Stimulated activated CD4-positive, alpha-beta T cell treated with anti-CD3 and anti-CD28 coated beads, Interleukin-2, amount 100 ng/mL, for 48 hours (primary cell): ENCODE data around the gene ZNF33B.
A peak's percentile ranks its signal among the peaks of the same experiment; 100 is the strongest.
"Not testable (repeated sequence)": the region's sequence is repeated elsewhere in the genome, so short reads cannot be mapped to it uniquely, and the experiment has no call there.

Experiments used
- DNase-seq, 2 donors: peaks; one replicate each; pipeline ENCODE4 v3.0.0-alpha.2; 2020

The ZNF33B gene

DNA sequence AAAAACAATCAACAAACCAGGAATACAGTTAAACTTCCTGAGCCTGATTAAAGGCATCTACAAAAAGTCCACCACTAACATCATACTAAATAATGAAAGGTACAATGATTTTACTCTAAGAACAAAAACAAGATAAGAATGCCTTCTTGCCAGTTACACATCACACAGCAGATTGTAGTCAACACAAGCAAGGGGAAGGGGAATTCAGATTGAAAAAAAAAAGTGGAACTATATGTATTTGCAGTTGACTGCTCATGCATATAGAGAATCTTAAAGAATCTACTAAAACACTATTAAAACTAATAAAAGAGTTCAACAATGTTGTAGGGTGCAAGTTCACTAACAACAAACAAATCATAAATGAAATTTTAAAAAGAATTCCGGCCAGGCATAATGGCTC lies 28.5 kb downstream of the ZNF33B start:
- no peak for DNase-seq

DNA sequence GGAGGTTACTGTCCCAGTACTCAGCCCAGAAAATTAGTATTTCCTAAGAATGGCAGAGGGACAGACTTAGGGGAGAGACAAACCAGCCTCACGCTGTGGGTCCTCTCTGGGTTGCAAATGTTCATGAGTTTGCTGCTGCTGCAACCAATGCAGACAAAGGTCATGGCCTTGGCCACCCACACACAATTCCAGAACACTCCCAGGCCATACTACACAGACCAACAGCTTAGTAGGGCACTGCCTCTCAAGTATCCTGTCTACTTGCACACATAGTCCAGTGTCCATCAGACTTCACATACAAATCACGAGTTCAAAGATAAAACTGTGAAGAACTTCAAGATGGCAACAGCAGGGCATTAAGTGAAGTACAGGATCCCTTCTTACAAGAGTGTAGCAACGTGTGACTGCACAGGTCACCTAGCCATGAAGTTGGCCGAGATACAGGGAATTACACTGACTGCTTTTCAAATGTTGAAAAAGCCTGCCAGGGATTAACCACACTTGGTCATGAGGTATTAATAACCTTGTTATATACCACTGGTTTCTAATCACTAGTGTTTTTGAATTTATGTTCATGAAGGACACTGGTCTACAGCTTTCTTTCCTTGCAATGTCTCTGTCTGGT lies 40.0 kb downstream of the ZNF33B start:
- no peak for DNase-seq

DNA sequence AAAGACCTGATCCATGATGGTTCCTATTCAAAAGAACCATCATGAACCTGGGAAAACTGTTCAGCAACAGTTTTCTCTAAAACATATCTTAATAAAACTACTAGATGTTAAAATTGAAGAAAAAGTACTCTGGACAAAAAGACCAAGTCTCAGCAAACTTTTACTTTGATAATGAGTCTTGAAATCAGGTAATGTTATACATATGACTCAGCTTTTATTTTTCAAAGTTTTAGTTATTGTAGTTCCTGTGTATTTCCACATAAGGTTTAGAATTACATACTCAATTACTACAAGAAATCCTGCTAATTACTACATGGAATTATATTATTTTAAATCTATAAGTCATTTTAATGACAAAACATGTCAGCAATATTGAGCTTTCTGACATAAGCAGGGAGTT lies 42.2 kb downstream of the ZNF33B start:
- DNase-seq, result no peak

DNA sequence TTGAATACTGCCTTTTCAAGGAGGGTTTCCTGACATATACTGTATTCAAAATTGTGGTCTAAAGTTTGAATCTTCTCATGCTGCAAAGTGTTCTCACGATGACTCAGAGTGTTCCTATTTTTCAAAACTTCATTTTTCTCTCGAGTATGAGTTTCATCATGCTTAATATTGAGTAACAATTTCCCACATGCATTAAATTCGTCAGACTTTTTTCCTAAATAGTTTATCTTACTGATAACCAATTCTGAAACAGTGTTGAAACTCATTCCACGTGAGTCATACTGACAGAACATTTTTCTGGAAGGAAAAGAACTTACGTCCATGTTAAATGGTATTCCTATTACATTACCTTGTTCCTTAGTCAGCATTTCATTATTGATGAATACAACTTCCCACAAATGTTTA lies 44.1 kb downstream of the ZNF33B start:
- no peak for DNase-seq

DNA sequence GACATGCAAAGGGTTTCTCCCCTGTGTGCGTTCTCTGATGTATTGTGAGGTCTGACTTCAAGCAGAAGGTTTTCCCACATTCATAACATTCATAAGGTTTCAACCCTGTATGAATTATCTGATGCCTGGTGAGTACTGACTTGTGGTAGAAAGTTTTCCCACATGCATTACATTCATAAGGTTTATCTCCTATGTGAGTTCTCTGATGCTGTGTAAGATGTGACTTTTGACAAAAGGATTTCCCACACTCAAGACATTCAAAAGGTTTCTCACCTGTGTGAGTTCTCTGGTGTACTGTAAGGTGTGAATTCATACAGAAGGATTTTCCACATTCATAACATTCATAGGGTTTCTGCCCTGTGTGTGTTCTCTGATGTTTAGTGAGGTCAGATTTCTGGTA lies 45.1 kb downstream of the ZNF33B start:
- DNase-seq, result no peak

DNA sequence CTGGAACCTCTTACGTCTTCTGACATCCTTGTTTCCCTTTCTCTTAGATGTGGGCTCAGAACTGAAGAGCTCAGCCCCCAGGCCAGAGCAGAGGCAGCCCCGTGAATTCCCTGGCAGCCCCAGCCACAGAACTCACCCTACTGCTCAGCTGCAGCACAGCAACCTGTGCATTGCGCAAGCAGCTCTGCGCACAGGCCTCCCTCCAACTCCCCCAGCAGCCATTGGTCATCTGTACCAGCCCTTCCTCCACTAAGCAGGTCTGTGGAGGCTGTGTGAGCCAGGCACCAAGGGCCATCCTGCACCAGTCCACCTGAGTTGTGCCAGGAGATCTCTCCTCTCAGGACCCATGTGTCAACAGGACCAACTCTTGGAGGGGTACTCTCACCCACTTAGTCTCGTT lies 54.5 kb downstream of the ZNF33B start:
- no peak for DNase-seq

DNA sequence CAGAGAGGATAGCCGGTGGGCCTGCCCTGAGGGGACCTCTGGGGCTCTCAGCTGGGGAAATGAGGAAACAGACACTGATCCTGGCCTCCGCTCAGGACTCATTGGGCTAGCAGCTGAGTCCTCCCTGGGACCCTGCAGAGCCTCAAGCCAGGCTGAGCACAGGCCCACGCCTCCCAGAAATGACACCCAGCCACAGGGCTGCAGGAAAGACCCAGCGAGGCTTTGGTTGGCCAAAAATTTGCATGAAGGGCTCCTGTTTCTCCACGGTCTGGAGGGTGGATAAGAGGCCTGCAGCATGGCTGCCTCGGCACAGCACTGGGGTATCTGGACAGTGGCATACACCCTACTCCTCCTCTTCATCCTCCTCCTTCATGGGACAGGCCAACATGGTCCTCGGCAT lies 60.4 kb downstream of the ZNF33B start:
- no peak for DNase-seq

DNA sequence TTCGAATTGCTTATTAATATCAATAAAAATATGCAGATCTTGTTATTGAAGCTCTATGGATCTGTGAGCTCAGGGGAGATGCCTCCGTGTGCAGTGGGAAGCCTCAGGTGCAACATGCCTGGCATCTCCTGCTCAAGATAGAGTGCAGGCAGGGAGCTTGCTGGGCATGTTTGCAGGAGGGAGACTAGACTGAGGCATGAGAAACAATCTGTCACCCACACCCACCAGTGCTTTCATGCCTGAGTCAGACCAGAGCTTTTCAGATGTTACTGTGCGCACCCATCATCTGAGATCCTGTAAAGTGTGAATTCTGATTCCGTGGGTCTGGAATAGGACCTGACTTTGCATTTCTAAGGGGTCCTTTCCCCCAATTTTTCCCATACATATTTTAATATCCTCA lies 62.0 kb downstream of the ZNF33B start:
- DNase-seq, result no peak

DNA sequence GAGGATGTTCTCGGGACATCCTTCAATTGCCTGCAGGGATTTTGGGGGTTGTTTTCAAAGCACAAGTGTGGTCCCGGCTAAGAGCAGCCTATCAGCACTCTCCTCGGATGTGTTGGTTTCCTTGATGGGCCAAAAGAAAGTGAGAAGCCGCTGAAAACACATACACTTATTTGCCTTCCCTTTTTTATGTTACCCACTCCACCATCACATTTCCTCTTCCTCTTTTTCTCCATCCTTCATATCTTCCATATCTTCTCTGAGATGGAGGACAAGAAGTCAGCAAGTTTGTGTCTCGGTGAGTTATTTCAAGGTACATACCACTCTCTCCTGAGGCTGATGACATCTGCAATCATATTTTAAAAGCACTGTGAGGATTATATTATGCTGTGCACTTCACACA lies 64.0 kb downstream of the ZNF33B start:
- no peak for DNase-seq

DNA sequence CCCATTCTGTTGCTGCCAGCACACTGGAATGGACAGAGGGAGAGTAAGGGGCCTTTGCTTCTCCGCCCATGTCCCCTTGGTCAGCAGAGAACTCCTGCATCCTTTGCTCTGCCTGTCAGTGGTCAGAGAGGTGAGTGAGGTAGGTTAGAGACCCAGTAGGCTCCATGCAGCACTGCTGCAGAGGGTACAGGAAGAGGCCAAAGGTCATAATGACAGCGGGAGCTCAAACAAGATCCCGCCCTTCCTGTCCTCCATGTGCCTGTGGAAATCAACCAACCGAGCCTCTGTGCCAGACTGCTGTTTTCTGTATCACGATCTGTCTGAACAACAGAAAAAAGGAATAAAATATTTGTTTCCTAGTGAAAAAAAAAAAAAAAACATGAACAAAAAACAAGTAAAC lies 81.4 kb downstream of the ZNF33B start:
- no peak for DNase-seq

DNA sequence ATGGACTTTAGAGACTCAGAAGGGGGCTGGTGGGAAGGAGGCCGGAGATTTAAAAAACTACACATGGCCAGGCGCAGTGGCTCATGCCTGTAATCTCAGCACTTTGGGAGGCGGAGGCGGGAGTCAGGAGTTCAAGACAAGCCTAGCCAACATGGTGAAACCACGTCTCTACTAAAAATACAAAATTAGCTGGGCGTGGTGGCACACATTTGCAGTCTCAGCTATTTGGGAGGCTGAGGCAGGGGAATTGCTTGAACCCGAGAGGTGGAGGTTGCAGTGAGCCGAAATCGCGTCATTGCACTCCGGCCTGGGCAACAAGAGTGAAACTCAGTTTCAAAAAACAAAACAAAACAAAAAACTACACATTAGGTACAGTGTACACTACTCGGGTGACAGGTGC lies 84.8 kb downstream of the ZNF33B start:
- DNase-seq, result not testable (repeated sequence)

DNA sequence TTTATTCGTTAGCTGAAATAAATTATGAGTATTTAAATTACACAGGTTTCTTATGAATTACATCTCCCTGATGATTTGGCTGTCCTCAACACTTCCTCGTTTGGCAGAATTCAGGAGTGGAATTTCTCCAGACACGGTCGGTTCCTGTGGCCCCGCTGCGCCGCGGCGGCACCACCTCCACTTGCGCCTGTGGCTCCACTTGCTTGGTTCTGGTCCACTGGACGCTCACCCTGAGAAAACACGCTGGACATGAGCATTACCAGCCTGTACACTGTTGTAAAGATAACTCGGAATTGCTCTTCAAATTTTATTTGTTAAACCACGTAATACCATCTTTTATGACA lies 85.3 kb downstream of the ZNF33B start:
- DNase-seq, result no peak

DNA sequence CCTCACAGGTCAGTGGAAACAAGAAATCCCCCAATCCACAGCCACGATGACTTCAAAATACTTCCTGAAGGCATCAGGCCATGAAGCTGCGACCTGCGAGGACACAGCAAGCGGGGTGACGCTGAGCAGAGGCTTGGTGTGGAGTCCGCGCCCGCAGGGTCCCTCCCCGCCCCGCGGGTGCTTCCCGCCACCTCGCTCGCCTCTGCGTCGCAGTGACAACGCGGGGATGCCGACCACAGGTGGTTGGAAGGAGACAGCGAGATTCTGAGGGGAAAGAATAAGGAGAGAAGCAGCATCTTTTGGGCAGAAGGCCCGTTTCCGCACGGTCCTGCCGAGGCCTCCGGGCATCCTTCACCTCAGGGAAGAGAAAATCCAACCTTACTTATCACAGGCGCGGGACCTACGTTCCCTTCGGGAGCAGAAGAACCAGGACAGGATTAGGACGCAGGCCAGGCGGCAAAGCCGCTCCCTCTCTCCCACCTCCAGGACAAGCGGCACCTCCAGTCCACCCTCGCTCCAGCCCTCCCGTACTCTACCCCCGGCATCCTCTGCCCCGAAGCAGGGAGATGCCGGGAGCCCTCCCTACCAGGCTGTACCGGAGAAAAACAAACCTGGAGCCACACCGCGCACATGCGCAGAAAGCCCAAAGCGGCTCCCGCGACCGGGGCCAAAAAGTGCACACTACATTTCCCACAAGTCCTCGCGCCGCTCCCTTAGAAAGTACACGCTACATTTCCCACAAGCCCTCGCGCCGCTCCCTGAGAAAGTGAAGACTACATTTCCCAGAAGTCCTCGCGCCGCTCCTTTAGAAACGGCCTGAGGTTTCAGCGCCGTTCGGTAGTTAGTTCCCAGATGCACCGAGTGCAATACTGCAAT lies 85.9 kb downstream of the ZNF33B start:
- peak; percentile 90 to 95 for DNase-seq

DNA sequence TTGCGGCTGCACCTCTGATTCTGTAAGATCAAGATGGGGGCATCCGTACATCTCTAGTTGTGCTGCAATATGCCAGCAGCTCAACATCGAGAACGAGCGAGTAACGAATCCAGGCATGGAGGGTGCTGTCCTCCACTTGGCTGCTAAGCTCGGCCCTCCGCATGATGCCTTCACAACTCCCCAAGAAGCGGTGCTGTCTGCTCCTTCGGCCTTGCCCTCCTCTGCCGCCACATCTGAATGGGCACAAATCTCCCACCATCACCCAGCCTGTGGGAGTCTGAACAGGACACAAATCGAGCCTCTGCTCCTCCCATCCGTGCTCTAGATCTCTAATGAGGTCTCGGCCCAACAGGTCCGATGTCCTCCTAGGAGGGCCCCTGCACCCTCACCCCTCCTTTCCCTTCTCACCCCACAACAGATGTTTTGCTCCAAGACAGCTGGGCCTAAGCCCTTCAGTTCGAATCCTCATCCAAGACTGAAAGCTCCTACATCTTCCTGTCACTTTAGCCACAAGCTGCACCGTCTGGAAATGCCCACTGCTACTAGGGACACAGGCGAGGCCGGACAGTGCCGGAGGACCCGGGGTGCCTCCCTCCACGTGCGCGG lies 86.7 kb downstream of the ZNF33B start:
- no peak for DNase-seq

DNA sequence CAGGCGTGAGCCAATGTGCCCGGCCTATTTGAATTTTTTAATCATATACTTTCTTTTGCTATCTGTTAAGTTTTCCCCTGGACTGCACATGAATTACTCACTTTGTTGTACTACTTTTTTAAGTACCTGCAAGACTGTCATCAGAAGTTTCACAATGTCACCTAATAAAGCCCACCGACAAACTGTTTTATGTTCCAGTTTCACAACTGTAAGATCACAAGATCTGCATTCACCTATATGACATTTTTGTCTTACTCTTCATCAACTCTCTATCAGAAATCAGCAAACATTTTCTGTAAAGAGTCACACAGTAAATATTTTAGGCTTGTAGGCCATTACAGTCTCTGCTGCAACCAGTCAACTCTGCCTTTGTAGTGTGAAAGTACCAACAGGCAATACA lies 88.5 kb downstream of the ZNF33B start:
- no peak for DNase-seq

DNA sequence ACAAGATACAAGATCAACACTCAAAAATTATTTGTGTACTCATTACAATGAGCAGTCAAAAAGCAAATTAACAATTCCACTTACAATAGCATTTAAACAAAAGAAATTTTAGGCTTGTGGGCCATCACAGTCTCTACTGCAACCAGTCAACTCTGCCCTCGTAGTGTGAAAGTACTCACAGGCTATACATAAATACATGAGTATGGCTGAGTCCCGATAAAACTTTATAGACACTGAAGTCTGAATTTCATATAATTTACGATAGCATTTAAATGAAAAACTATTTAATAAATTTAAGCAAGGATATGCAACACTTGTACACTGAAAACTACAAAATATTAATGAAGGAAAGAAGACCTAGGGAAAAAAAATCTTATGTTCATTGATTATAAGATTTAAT lies 90.1 kb downstream of the ZNF33B start:
- no peak for DNase-seq

DNA sequence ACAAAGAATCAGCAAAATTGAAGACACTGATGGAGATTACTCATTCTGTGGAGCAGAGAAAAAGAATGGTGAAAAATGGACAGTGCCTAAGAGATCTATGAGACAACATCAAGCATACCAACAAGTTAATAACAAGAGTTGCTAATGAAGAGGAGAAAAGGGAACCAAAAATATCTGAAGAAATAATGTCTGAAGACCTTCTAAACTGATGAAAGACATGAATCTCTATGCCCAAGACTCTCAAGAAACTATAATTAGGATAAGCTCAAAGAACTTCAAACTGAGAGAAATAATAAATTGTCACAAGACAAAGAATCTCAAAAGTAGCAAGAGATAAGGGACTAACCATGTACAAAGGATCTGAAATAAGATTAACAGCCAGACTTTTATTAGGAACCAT lies 93.4 kb downstream of the ZNF33B start:
- no peak for DNase-seq

DNA sequence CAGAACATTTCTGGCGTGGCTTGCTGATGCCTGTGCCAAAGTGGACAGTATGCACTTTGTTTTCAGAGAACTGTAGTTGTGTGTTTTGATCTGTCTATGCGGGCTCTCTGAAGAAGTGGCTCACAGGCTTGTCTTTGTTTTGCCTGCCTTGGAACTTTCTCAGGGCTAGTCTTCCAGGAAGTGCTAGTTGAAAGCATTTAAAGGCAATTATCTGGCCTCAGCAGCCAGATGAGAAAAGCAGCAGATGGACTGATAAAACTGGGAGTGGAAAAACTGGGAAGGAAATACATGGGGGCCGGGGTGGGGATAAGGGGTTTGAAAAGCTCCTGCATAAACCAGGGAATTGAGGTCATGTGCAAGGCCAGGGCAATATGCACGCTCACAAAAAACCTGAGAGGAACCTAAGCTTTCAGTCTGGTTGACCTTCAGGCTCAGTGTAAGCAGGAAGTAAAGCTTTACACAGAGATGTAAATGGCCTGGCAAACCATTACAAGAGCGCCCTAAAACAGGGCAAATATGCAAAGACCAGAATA lies 94.5 kb downstream of the ZNF33B start:
- no peak for DNase-seq
